PC-9 (cell line): Measurements from ENCODE around the gene CAPZA1. TPM values are rescaled to one million over a fixed set of nuclear protein-coding genes. Genes with fewer than 3 reads are reported as not detected.

Experiments
- BruUV-seq: library from RNA; stranded (reverse); fragments of 400-500 nt; replicated peaks from 2 replicates; lab custom pipeline; 2021; lab: Mats Ljungman, UMichigan
- CTCF ChIA-PET: fragments of 300-600 bp; sonication (Branson Sonifier 250); formaldehyde crosslinking; loops from one replicate; lab custom pipeline; 2022; ENCODE audit warnings: antibody characterized with exemption; lab: Charles Lee
- POLR2A ChIA-PET: fragments of 300-600 bp; sonication (Branson Sonifier 250); formaldehyde crosslinking; loops from one replicate; lab custom pipeline; 2022; ENCODE audit warnings: antibody characterized with exemption; ENCODE audit not compliant: unreplicated experiment; lab: Charles Lee
- DNase-seq, 2 experiments: peaks; one replicate each; pipeline versions ENCODE4 v3.0.0 to v3.0.0-alpha.2; 2015 to 2022; ENCODE audit warnings: mixed read lengths in 1 of 2
- H2AFZ ChIP-seq: fragments of 200-600 bp; sonication (generic); 2 replicates; pipeline ENCODE4 v1.8.1; 2017; ENCODE audit warnings: antibody characterized with exemption
- H3F3A ChIP-seq: fragments of 200-600 bp; sonication (generic); 2 replicates; pipeline ENCODE4 v1.8.1; 2017; ENCODE audit warnings: antibody characterized with exemption, mild to moderate bottlenecking, low read depth; ENCODE audit not compliant: insufficient read depth
- H3K27ac ChIP-seq: fragments of 200-600 bp; sonication (generic); 2 replicates; pipeline ENCODE4 v1.6.1; 2016; ENCODE audit warnings: mixed run types
- H3K27me3 ChIP-seq: fragments of 200-600 bp; sonication (generic); 2 replicates; pipeline ENCODE4 v1.6.1; 2016; ENCODE audit warnings: low read depth, mixed run types; ENCODE audit not compliant: insufficient read depth
- H3K36me3 ChIP-seq: fragments of 200-600 bp; sonication (generic); 2 replicates; pipeline ENCODE4 v1.6.1; 2016; ENCODE audit warnings: low read depth, mixed run types
- H3K4me1 ChIP-seq: fragments of 200-600 bp; sonication (generic); replicated peaks from 2 replicates; pipeline ENCODE4 v1.6.1; 2016; ENCODE audit warnings: mixed run types; ENCODE audit not compliant: insufficient read depth
- H3K4me2 ChIP-seq: fragments of 200-600 bp; sonication (generic); 2 replicates; pipeline ENCODE4 v1.6.1; 2017; ENCODE audit warnings: mixed run types
- H3K4me3 ChIP-seq: fragments of 200-600 bp; sonication (generic); 2 replicates; pipeline ENCODE4 v1.6.1; 2016; ENCODE audit warnings: mixed run types
- H3K79me2 ChIP-seq: fragments of 200-600 bp; sonication (generic); 2 replicates; pipeline ENCODE4 v1.6.1; 2017; ENCODE audit warnings: low read depth, mixed run types
- H3K9me2 ChIP-seq: fragments of 200-600 bp; sonication (generic); 2 replicates; pipeline ENCODE4 v1.8.1; 2017; ENCODE audit warnings: mild to moderate bottlenecking; ENCODE audit not compliant: insufficient read depth
- H3K9me3 ChIP-seq: fragments of 200-600 bp; sonication (generic); 2 replicates; pipeline ENCODE4 v1.8.1; 2016; ENCODE audit warnings: low read depth; ENCODE audit not compliant: insufficient read depth
- H4K20me1 ChIP-seq: fragments of 200-600 bp; sonication (generic); 2 replicates; pipeline ENCODE4 v1.8.1; 2017; ENCODE audit not compliant: insufficient read depth
- CTCF ChIP-seq: fragments of 200-600 bp; sonication (generic); conservative IDR thresholded peaks from 2 replicates; pipeline ENCODE4 v1.6.1; 2017; ENCODE audit warnings: mixed run types, antibody characterized with exemption, mild to moderate bottlenecking, moderate library complexity
- EZH2 ChIP-seq: fragments of 200-600 bp; sonication (generic); IDR thresholded peaks from 2 replicates; pipeline ENCODE4 v1.8.0; 2017; ENCODE audit warnings: antibody characterized with exemption, low read depth
- intact Hi-C: fragments of 100-400 bp; cut with micrococcal nuclease; formaldehyde crosslinking; loops from one replicate; pipeline ENCODE4 v1.10.0; 2022; ENCODE audit not compliant: unreplicated experiment
- total RNA-seq: library from RNA; stranded (reverse); gene quantifications from 2 replicates; pipeline ENCODE4 v1.2.3, GENCODE V29; 2021

CAPZA1 gene
- total RNA-seq, 1 experiment from 2014 or later: 145 TPM

- Histone ChIP-seq H3K9me2 (no peaks in the 10 kb centered on the region), H3K27ac (no peak overlapping the region), H3K4me3 (no peak overlapping the region), H3K9me3 (0 out of 2 replicates have a peak, but pooled peaks cover 7% of the 10 kb centered on the region), H2AFZ (no peak overlapping the region), H3F3A (no peaks in the 10 kb centered on the region), H3K79me2 (no peaks in the 10 kb centered on the region), H4K20me1 (no peaks in the 10 kb centered on the region), H3K27me3 (no peaks in the 10 kb centered on the region), H3K36me3 (peaks cover 22% of the 10 kb centered on the region), H3K4me1 (no peaks in the 10 kb centered on the region), H3K4me2 (no peak overlapping the region)
- POLR2A ChIA-PET: no interaction called here
- BruUV-seq: no TSS peak
- TF ChIP-seq EZH2: no peak
- no peak for TF ChIP-seq CTCF
- CTCF ChIA-PET: no interaction called here
- intact Hi-C loops: no loop called here
- no peak for DNase-seq
Observed at GRCh38 chr1:112589766-112590165, 29.9 kb upstream of the CAPZA1 start.

GRCh38 chr1:112594208-112594876, 25.3 kb upstream of the CAPZA1 start:
- no TSS peak for BruUV-seq
- TF ChIP-seq EZH2 (no peak), CTCF (no peak)
- H3K4me2 ChIP-seq: no peak overlapping the region
- intact Hi-C loops: no loop called here
- no peak for DNase-seq
- no peaks in the 10 kb centered on the region for H4K20me1 ChIP-seq
- no peaks in the 10 kb centered on the region for H3K9me2 ChIP-seq
- no peaks in the 10 kb centered on the region for H3F3A ChIP-seq
- no peak overlapping the region for H3K27ac ChIP-seq
- CTCF ChIA-PET: no interaction called here
- no peaks in the 10 kb centered on the region for H3K27me3 ChIP-seq
- H3K4me1 ChIP-seq: no peaks in the 10 kb centered on the region
- 0 out of 2 replicates have a peak, but pooled peaks cover 7% of the 10 kb centered on the region for H3K9me3 ChIP-seq
- H3K4me3 ChIP-seq: no peak overlapping the region
- H3K36me3 ChIP-seq: peaks cover 29% of the 10 kb centered on the region
- POLR2A ChIA-PET: no interaction called here
- no peaks in the 10 kb centered on the region for H3K79me2 ChIP-seq
- H2AFZ ChIP-seq: no peak overlapping the region

- Histone ChIP-seq H4K20me1 (no peaks in the 10 kb centered on the region), H3K27me3 (no peaks in the 10 kb centered on the region), H3K79me2 (no peaks in the 10 kb centered on the region), H3K4me1 (no peaks in the 10 kb centered on the region), H3K36me3 (peaks cover 9% of the 10 kb centered on the region; the same call in 1 of the 2 replicates), H2AFZ (no peak overlapping the region), H3K4me3 (no peak overlapping the region), H3F3A (no peaks in the 10 kb centered on the region), H3K9me3 (no peaks in the 10 kb centered on the region), H3K4me2 (no peak overlapping the region), H3K9me2 (no peaks in the 10 kb centered on the region), H3K27ac (no peak overlapping the region)
- TF ChIP-seq EZH2: no peak
- ChIA-PET CTCF (no interaction called here), POLR2A (no interaction called here)
- BruUV-seq: no TSS peak
- DNase-seq: no peak
- intact Hi-C loops: no loop called here
Observed at GRCh38 chr1:112599477-112599876, 20.2 kb upstream of the CAPZA1 start.
